HG03196 (cell line): ENCODE data around the gene CHD5.
"Not testable (repeated sequence)": the region's sequence is repeated elsewhere in the genome, so short reads cannot be mapped to it uniquely, and the experiment has no call there.

Experiments
- ATAC-seq: cut with Tn5 transposase; IDR thresholded peaks from one replicate; pipeline ENCODE4 v1.9.1; 2021; ENCODE audit not compliant: unreplicated experiment

The CHD5 gene

DNA sequence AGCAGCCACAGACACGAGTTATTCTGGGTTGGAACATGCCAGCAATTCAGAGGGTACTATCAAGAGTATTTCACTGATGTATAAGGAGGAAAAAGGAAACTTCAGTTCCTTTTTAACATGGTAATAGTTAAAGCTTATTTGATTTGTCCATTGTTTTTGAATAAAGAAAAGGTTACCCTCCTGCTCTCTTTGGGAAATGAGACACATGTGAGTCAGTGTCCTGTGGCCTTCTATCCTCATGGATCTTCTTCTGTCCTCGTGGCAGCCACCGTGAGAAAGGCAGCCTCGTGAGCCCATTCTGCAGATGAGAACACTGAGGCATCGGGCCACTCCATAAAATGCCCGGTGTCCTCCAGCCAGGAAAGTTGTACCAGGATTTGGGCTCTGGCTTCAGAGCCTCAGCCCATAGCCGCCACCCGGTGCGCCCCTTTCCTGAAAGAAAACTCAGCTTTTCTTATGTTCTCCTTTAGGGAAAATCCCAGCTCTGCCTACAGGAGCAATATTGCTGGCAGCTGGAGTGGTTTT, 109.6 kb downstream of the CHD5 start:
- ATAC-seq, result no peak

DNA sequence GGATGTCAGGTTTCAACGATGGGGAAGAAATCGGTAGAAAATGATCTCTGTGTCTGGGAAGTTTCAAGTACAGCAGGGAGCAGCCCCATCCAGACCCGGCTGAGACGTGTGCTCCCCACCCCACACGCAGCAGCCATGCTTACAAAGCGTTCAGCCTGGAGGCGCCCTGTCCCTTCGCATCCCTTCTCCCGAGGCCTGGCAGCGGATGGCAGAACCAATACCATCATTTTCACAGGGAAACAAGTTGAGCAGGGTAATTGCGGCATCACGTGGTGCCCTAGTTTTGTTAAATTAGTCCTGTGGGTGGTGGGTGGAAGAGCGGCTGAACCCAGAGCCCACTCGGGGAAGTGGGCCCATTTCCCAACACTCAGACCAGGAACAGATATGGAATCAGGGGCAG, 110.5 kb downstream of the CHD5 start:
- ATAC-seq, result no peak

DNA sequence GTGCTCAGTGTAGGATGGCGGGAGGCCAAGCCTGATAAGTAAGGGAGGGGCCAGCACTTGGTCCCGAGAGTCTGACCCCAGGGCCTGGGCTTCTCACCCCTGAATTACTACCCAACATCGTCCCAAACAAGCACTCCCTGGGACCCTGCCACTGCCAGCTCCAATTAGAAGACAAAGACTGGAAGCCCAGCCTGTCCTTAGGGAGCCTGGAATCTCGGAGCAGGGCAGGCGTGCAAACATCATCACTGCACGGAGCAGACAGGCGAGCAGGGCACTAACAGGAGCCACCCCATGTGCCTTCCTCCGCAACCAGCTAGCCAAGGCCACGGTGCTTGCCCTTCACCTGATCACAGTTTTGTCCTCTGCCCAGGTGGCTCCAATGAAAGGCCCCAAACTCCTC, 111.2 kb downstream of the CHD5 start:
- no peak for ATAC-seq

DNA sequence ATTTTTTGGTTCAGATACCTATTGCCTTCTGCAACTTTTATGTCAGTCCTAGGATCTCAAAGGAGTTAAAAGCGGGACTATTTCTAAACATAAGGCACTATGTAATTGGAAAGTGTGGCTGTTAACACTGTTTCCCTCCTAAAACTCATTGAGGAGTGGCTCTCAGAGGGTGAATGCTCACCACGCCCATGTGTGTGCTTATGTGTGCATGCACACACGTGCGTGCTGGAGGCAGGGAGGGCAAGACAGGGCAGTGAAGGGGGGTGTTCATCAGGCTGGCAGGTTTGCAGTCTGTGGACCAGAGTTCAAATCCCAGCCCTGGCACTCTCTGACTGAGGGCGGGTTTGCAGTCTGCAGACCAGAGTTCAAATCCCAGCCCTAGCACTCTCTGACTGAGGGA, 112.0 kb downstream of the CHD5 start:
- no peak for ATAC-seq

DNA sequence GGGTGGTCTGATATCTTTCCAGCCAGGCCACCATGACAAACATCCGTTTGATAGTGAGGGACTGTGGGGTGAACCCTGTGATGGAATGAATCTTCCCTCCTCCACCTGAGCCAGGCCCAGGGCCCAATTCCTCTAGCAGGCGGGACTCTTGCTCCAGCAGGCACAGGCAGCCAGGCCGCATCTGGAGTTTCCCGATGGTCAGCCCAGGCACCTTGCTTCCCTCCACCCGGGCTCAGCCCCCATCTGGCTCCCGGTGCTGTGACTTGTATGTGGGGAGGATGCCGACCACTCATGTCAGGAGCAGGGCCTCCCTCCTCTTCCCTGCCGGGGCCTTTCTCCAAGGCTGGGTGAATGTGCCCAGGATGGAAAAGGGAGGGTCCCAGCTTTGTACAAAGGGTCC, 113.4 kb downstream of the CHD5 start:
- ATAC-seq, result no peak

DNA sequence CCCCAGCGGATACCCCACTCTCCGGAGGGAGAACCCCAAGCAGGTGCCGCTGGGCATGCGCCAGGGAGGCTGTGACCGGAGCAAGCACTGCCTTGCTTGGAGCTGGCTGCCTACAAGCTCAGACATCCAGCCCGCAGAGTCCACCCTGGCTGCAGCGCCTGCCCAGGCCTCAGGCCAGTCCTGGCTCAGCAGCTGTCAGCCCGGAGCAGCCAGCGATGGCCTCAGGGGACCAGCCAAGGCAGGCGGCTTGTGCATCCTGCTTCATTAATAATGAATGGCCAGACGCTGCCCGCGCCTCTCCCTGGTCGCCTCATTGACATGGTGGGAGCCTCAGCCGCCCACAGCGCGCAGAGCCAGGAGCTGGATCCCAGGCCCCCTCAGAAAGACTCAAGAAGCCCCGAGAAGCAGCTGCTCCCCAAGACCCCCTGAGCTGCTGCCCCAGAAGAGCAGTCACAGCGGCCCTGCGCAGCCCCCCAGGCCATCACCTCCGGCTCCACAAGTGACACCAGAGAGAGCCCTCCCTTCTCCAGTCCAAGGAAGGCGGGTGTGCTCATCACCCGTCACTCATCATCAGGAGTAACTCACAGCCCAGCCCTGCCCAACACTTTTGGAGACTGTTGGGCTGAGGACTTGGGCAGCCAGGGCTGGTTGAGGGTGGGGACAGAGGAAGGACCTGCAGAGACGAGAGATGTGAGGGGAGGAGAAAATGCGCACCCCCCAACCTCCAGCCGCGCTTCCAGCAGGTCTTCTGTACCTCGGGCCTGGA, 114.8 kb downstream of the CHD5 start:
- no peak for ATAC-seq

DNA sequence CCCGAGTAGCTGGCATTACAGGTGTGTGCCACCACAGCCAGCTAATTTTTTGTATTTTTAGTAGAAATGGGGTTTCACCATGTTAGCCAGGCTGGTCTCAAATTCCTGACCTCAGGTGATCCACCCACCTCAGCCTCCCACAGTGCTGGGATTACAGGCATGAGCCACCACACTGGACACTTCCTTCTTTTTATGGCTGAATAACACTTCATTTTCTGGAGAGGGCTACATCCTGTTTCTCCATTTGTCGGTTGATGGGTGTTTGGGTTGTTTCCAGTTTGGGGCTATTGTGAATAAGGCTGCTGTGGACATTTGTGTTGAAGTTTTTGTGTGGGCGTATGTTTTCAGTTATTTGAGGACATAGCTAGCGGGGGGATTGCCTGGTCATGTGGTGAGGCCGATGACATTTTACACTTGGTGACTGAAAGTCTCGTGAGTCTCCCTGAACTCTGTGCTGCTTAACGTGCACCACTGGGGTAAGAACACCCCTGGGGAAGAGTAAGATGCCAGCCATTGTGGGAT, 116.5 kb downstream of the CHD5 start:
- ATAC-seq, result not testable (repeated sequence)

DNA sequence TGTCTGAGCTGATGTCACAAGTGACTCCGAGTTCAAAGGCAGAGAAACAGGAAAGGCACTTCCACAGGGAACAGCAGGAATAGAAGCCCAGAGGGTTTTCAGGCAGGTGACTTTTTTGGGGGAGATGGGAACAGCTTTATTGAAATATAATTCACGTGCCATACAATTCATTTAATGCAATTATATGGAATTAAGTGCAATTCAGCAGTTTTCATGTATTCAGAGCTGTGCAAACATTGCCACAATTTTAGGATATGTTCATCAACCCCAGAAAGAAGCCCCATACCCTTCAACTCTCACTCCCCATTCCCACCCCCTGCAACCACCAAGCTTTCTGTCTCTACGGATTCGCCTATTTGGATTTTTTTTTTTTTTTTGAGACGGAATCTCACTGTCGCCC, 117.5 kb downstream of the CHD5 start:
- no peak for ATAC-seq

DNA sequence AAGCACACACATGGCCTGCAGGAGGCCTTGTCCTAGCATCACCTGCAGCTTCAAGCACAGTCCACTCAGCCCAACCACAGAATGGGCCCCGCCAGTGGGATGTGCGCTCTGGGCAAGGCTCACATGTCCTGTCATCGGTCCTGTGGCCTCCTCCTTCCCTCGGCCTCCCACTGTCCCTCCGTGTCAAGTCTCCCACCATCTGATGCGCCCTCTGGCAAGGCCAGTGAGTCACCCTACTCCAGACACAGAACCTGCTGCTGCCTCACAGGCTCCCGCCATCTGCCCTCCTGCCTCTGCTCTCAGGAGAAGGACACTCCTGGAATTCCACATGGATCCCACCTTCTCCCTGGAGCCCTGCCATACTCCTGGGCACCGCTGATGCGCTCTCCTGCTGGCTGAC, 120.3 kb downstream of the CHD5 start:
- no peak for ATAC-seq

DNA sequence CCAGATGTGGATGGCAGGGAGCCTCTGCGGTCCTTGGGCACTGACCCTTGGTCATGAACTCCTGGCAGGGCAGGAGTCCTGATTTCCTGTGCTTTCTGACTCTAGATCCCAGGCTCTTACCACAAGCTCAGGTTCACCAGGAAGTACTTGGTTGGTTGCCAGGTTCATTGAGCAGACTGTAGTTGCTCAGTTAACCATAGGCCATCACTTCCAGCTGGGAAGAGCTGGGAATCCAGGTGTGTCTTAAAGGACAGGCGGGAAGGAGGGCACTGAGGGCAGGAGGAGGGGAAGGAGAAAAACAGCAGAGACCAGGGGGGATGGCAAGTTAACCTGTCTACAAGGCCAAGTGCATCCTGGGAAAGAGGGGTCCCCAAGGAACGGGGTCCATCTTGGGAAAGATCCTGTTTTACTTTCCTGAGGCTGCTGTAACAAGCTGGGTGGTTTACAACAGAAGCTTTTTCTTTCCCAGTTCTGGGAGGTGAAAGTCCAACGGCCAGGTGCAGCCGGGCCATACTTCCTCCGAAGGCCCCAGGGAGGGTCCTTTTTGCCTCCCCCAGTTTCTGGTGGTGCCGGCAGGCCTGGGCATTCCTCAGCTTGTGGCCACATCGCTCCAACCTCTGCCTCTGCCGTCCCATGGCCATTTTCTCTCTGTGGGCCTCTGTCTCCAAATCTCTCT, 122.8 kb downstream of the CHD5 start:
- no peak for ATAC-seq

DNA sequence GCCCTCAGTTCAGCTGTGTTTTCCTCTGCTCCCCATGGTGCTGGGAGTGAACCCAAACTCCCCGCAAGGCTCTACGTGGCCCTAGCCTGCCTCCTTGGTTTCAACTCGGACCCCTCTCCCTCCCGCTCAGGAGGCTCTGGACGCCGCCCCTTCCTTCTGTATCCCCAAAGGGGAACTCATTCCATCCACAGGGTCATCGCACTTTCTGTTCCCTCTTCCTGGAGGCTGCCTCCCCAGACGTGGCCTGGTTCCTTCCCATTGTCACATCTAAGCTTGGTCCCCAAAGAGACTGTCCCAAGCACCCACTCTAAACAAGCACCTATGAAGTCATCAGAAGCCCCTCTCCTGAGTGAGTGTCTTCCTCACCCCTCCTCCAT, 123.6 kb downstream of the CHD5 start:
- no peak for ATAC-seq

DNA sequence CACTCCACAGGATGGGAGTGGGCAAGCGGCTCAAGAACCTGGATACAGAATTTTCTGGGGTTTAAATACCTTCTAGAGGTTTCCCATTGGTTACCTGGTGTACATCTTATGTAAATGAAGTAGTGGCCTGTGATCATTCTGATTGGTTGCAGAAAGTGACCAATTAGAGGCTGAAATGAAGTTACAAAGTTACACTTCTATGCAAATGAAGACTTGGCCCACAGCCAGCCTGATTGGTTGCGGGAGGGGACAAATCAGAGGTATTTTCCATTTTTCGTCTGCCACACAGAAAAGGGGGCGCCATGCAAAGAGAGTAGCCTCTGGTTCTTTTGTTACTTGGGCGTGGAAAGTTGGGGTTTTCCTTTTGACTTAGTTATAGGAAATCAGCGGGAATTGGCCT, 125.5 kb downstream of the CHD5 start:
- ATAC-seq, result no peak

DNA sequence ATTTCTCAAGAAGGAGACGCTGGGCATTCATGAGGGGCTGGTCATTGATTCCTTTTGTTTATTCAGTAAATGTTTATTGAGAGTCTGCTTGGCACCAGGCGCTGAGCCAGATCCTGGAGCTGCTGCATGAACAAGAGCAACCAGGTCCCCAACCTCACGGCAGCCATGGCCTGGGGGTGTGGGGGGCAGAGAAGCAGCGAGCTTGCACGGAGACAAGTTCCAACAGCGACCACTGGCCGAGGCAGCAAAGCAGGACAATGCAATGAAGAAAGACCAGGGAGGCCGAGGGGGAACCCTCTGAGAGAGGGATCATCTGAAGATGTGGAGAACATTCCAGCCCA, 126.9 kb downstream of the CHD5 start:
- no peak for ATAC-seq

DNA sequence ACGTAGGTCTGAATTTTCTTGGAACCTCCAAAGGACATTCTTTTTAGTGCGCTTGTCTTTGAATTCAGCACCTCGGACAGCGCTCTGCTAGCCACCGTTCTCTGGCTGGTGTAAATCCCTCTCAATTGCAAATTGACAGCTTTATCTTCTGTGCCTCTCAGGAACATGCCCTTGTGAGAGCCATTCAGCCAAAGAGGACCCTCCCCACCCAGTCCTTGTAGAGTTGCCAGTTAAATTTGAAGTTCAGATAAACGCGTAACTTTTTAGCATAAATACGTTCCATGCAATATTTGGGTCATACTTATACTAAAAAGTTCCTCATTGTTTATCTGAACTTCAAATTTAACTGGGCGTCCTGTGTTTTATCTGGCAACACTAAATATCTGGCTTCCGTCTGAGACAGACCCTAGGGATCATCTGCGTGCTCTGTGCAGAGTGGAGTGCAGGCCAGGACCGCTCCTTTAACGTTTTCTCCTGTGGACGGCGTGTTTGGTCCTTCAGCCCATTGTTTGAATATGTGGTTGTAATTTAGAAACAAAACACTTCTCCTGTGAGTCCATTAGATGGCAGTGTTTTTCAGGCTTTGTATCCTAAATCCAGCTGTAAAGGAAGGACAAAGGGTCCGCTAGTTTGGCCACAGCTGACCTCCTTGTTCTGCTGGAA, 127.4 kb downstream of the CHD5 start:
- ATAC-seq, result no peak
